GM12872 (cell line): ENCODE results near the gene CCL8.

Experiments
- TF ChIP-seq, protein P1 (sequence below): IDR thresholded peaks from 3 replicates; pipeline ENCODE4 v1.5.1; 2011; ENCODE audit warnings: low read depth, mild to moderate bottlenecking, low read length, moderate library complexity; ENCODE audit not compliant: insufficient read depth

CCL8 gene

DNA sequence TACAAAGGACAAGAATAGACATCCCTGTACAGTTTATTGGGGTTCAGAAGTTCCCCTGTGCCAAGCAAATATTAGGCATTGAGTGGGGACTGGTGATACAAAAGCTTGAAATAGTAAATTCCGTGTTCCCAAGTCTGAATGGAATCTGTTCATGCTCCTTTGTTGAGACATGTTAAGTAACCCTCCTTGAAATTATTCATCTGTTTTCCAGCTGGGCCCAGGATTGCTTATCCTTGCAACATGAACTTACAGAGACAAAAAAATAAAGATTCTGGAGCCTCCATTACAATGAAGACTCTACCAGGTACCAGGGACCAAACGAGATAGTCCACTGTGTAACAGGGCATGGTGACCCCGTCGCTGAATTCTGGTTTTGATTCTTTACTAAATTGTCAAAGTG is 6.1 kb upstream of the CCL8 start:
- TF ChIP-seq, protein P1, sequence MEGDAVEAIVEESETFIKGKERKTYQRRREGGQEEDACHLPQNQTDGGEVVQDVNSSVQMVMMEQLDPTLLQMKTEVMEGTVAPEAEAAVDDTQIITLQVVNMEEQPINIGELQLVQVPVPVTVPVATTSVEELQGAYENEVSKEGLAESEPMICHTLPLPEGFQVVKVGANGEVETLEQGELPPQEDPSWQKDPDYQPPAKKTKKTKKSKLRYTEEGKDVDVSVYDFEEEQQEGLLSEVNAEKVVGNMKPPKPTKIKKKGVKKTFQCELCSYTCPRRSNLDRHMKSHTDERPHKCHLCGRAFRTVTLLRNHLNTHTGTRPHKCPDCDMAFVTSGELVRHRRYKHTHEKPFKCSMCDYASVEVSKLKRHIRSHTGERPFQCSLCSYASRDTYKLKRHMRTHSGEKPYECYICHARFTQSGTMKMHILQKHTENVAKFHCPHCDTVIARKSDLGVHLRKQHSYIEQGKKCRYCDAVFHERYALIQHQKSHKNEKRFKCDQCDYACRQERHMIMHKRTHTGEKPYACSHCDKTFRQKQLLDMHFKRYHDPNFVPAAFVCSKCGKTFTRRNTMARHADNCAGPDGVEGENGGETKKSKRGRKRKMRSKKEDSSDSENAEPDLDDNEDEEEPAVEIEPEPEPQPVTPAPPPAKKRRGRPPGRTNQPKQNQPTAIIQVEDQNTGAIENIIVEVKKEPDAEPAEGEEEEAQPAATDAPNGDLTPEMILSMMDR, result no peak

DNA sequence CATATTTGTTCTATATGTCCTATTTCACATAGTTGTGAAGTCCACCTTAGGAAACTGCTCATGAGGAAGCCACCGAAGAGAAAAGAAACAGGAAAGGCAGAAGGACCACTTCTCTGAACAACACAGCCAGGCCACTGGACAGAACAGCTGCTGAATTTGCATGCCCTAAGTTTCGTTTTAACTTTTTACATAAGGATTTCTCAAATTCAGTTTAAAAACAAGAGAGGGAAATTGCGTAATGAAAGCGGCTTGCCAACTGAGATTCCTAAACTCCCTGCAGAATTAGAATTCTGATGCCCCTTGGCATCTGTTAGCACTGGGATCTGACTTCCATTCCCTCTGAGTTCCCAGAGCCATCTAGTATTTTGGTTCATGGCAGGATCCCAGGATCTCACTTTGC is 5.0 kb upstream of the CCL8 start:
- TF ChIP-seq, protein P1, result no peak

DNA sequence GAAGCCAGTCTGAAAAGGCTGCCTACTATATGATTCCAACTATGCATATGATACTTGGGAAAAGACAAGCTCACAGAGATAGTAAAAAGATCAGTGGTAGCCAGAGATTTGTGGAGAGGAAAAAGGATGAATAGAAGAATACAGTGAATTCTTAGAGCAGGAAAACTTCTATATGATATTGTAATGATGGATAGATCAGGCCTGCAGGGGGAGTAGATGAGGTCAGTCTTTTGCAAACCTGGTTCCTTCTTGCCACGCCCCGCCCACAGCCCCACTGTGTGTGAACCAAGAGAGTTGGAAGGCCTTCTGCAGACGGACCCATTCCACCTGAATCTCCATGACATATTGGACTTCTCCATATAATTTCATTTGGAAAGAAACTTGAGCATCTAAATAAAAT is 761 bp upstream of the CCL8 start:
- TF ChIP-seq, protein P1, result peak; percentile 39; the same call in 2 of the 3 replicates

DNA sequence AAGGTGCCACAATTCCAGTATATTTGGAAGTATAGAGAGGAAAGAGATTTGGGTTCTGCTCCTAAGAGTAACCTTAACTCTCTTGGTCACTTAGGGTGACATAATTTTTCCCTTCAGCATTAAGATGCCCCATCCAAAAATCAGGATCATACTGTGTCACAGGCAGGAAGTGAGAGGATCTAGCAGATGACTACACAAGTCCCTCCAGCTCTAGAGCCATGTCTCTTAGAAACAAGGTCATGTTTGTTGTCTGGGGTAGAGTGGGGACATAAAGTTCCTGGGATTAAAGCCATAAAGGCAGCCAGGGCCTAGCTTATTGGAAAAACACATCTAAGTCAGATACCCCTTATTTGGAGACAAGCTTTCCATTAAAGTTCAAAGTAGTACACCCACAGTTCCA is 2.7 kb downstream of the CCL8 start:
- TF ChIP-seq, protein P1, result no peak

DNA sequence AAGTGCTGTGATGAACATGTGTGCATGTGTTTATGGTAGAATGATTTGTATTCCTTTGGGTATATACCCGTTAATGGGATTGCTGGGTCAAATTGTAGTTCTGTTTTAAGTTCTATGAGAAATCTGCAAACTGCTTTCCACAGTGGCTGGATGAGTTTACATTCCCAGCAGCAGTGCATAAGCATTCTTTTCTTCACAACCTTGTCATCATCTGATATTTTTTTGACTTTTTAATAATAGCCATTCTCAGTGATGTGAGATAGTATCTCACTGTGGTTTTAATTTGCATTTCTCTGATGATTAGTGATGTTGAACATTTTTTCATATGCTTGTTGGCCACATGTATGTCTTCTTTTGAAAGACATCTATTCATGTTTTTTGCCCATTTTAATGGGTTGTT is 18.5 kb downstream of the CCL8 start:
- TF ChIP-seq, protein P1, result no peak

DNA sequence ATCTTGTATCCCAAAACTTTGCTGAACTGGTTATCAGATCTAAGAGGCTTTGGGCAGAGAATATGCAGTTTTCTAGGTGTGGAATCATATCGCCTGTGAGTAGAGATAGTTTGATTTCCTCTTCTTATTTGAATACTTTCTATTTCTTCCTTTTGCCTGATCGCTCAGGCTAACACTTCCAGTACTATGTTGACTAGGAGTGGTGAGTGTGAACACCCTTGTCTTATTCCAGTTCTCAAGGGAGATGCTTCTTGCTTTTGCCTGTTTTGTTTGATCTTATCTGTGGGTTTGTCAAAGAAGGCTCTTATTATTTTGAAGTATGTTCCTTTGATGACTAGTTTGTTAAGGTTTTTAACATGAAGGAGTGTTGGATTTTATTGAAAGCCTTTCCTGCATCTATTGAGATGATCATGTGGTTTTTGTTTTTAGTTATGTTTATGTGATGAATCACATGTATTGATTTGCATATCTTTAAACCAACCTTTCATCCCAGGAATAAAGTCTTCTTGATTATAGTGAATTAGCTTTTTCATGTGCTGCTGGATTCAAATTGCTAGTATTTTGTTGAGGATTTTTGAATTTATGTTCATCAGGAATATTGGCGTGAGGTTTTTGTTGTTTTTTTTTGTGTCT is 20.0 kb downstream of the CCL8 start:
- TF ChIP-seq, protein P1, result no peak

DNA sequence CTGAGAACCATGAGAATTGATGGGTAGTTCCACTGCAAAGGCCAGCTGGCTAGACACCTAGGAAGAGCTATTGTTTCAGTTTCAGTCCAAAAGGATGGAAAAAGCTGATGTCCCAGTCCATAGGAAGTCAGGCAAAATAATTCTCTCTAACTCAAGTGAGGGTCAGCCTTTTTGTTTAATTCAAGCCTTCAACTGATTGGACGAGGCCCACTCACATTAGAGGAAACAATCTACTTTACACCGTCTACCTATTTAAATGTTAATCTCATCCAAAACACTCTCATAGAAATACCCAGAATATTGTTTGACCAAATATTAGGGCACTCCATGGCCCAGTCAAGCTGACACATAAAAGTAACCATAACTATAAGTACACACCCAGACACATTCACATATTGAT is 22.7 kb downstream of the CCL8 start:
- TF ChIP-seq, protein P1, result no peak
